HepG2 (cell line): ENCODE results near the gene HYAL2. TPM values are rescaled to one million over a fixed set of nuclear protein-coding genes. Genes with fewer than 3 reads are reported as not detected.
A peak's percentile ranks its signal among the peaks of the same experiment; 100 is the strongest.

Source experiments
- EHMT2 ChIP-seq: fragments of 200-600 bp; sonication (generic); IDR thresholded peaks from 2 replicates; pipeline ENCODE4 v1.7.0; 2017; ENCODE audit warnings: antibody characterized with exemption, low read depth, low read length, borderline replicate concordance
- KDM2A ChIP-seq: sonication (generic); formaldehyde crosslinking; IDR thresholded peaks from 2 replicates; pipeline ENCODE4 v1.4.0; 2020; ENCODE audit warnings: low read depth, missing genetic modification reagents, borderline replicate concordance
- MTF2 ChIP-seq: sonication (generic); formaldehyde crosslinking; IDR thresholded peaks from 2 replicates; pipeline ENCODE4 v1.5.0; 2020; ENCODE audit warnings: missing genetic modification reagents, borderline replicate concordance
- NKX3-1 ChIP-seq: sonication (generic); formaldehyde crosslinking; IDR thresholded peaks from 2 replicates; pipeline ENCODE4 v1.5.0; 2020; ENCODE audit warnings: missing genetic modification reagents
- NR3C1 ChIP-seq: sonication (generic); formaldehyde crosslinking; IDR thresholded peaks from 2 replicates; pipeline ENCODE4 v1.4.0; 2020; ENCODE audit warnings: missing genetic modification reagents
- PHF21A ChIP-seq: sonication (generic); formaldehyde crosslinking; IDR thresholded peaks from 2 replicates; pipeline ENCODE4 v1.5.0; 2020; ENCODE audit warnings: mild to moderate bottlenecking, missing genetic modification reagents
- SAP130 ChIP-seq: IDR thresholded peaks from 2 replicates; pipeline ENCODE4 v1.6.1; 2016; ENCODE audit warnings: low read depth
- SOX13 ChIP-seq, 3 experiments: fragments of 450-650 bp in 1 of 3; sonication (generic) in 1 of 3; formaldehyde crosslinking in 1 of 3; IDR thresholded peaks in 2 of 3; conservative IDR thresholded peaks in 1 of 3; 2 replicates each; pipeline versions ENCODE4 v1.5.0 to v1.6.1; 2016 to 2020; ENCODE audit warnings: antibody characterized with exemption in 1 of 3, mild to moderate bottlenecking in 1 of 3, missing compliant biosample characterization in 1 of 3, missing genetic modification reagents in 1 of 3, moderate library complexity in 1 of 3
- ZC3H4 ChIP-seq: sonication (generic); formaldehyde crosslinking; IDR thresholded peaks from 2 replicates; pipeline ENCODE4 v1.4.0; 2020; ENCODE audit warnings: missing genetic modification reagents, borderline replicate concordance
- ZNF17 ChIP-seq: sonication (generic); formaldehyde crosslinking; IDR thresholded peaks from 2 replicates; pipeline ENCODE4 v1.5.0; 2020; ENCODE audit warnings: mild to moderate bottlenecking, missing genetic modification reagents
- ZNF709 ChIP-seq: sonication (generic); formaldehyde crosslinking; IDR thresholded peaks from 2 replicates; pipeline ENCODE4 v1.5.0; 2020; ENCODE audit warnings: mild to moderate bottlenecking, missing genetic modification reagents
- polyA plus RNA-seq, 8 experiments: library from polyadenylated mRNA; depleted of rRNA in 3 of 8; stranded (reverse) in 7 of 8; unstranded in 1 of 8; fragments of >200 nt; fragmentation: Illumina TruSeq in 4 of 8; extraction: Trizol in 4 of 8; gene quantifications; 2 replicates each; pipeline versions ENCODE4 v1.2.1 to v1.2.3, GENCODE V29; 2011 to 2016; ENCODE audit warnings: low read depth in 4 of 8, missing spikeins in 1 of 8, mixed read lengths in 1 of 8; ENCODE audit not compliant: insufficient read depth in 1 of 8
- total RNA-seq, 5 experiments: library from RNA; depleted of rRNA; stranded (reverse); fragments of >200 nt; fragmentation: Illumina TruSeq; extraction: Trizol; gene quantifications; 2 replicates each; pipeline ENCODE4 v1.2.3, GENCODE V29; 2016; ENCODE audit warnings: low read depth in 1 of 5
- TF ChIP-seq, protein P1 (sequence below), 2 experiments: fragments of 450-650 bp in 1 of 2; sonication (generic) in 1 of 2; formaldehyde crosslinking in 1 of 2; IDR thresholded peaks; 2 replicates each; pipeline versions ENCODE4 v1.6.1 to v1.8.0; 2016 to 2022; ENCODE audit warnings: antibody characterized with exemption in 1 of 2, mild to moderate bottlenecking in 1 of 2, missing genetic modification reagents in 1 of 2
- TF ChIP-seq, protein P2 (sequence below): sonication (generic); formaldehyde crosslinking; IDR thresholded peaks from 2 replicates; pipeline ENCODE4 v1.5.1; 2020; ENCODE audit warnings: mild to moderate bottlenecking, missing genetic modification reagents
- TF ChIP-seq, protein P3 (sequence below): sonication (generic); formaldehyde crosslinking; IDR thresholded peaks from 2 replicates; pipeline ENCODE4 v1.4.0; 2020; ENCODE audit warnings: missing genetic modification reagents

Gene HYAL2
- total and polyA plus RNA-seq, 2 of the 13 experiments (the other 11 are each of a cell fraction or from before 2014, with no cell fraction given) = 76.2 to 102 TPM

DNA sequence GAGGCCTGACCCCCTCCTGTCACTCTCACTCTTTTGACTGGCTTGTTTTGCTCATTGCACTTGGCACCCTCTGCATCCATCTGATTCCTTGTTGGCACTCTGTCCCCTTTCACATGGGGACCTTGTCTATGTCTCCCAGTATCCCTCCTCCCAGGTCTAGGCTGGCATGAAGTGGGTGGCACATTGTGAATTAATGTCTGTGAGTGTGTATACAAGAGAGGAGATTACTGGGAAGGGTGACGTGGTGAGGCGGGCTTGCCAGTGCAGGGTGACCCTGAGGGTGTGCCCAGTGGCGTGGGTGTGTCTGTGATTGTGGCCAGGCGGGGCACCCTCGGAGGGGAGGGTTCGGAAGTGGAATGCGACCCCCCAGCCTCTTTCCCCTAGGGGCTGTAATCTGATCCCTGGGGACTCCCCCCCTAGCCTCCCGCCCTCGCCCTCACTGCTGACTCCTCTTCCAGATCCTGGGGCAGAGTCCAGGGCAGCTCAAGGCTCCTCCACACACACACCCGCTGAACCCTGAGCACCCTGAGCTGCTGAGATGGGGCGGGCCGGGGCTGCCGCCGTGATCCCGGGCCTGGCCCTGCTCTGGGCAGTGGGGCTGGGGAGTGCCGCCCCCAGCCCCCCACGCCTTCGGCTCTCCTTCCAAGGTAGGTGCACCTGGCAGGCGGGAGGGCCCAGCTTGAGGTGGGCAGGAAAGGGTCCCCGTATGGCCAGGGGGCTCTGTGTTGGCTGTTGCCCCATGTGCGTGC lies 53.7 kb downstream of the HYAL2 start, which contains the start of gene SEMA3B (continued):
- TF ChIP-seq, protein P1, sequence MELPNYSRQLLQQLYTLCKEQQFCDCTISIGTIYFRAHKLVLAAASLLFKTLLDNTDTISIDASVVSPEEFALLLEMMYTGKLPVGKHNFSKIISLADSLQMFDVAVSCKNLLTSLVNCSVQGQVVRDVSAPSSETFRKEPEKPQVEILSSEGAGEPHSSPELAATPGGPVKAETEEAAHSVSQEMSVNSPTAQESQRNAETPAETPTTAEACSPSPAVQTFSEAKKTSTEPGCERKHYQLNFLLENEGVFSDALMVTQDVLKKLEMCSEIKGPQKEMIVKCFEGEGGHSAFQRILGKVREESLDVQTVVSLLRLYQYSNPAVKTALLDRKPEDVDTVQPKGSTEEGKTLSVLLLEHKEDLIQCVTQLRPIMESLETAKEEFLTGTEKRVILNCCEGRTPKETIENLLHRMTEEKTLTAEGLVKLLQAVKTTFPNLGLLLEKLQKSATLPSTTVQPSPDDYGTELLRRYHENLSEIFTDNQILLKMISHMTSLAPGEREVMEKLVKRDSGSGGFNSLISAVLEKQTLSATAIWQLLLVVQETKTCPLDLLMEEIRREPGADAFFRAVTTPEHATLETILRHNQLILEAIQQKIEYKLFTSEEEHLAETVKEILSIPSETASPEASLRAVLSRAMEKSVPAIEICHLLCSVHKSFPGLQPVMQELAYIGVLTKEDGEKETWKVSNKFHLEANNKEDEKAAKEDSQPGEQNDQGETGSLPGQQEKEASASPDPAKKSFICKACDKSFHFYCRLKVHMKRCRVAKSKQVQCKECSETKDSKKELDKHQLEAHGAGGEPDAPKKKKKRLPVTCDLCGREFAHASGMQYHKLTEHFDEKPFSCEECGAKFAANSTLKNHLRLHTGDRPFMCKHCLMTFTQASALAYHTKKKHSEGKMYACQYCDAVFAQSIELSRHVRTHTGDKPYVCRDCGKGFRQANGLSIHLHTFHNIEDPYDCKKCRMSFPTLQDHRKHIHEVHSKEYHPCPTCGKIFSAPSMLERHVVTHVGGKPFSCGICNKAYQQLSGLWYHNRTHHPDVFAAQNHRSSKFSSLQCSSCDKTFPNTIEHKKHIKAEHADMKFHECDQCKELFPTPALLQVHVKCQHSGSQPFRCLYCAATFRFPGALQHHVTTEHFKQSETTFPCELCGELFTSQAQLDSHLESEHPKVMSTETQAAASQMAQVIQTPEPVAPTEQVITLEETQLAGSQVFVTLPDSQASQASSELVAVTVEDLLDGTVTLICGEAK (IDR thresholded peaks at IDR 0.05) = no peak
- TF ChIP-seq, protein P1 (CRISPR knock-in tag; IDR thresholded peaks at IDR 0.05) = no peak
- peak; percentile 15; the same call in 1 of the 2 replicates for TF ChIP-seq KDM2A (CRISPR knock-in tag)
- no peak for TF ChIP-seq ZNF17
- no peak for TF ChIP-seq NKX3-1 (CRISPR knock-in tag)
- TF ChIP-seq ZC3H4 = 0 out of 2 replicates have a peak, but pooled peaks have one; percentile 15
- TF ChIP-seq NR3C1 (CRISPR knock-in tag) = no peak
- no peak for TF ChIP-seq ZNF709 (CRISPR knock-in tag)
- TF ChIP-seq PHF21A (CRISPR knock-in tag) = peak; percentile 72
- TF ChIP-seq EHMT2 = no peak
- TF ChIP-seq SAP130 (CRISPR knock-in tag) = peak; percentile 75
- TF ChIP-seq, protein P2, sequence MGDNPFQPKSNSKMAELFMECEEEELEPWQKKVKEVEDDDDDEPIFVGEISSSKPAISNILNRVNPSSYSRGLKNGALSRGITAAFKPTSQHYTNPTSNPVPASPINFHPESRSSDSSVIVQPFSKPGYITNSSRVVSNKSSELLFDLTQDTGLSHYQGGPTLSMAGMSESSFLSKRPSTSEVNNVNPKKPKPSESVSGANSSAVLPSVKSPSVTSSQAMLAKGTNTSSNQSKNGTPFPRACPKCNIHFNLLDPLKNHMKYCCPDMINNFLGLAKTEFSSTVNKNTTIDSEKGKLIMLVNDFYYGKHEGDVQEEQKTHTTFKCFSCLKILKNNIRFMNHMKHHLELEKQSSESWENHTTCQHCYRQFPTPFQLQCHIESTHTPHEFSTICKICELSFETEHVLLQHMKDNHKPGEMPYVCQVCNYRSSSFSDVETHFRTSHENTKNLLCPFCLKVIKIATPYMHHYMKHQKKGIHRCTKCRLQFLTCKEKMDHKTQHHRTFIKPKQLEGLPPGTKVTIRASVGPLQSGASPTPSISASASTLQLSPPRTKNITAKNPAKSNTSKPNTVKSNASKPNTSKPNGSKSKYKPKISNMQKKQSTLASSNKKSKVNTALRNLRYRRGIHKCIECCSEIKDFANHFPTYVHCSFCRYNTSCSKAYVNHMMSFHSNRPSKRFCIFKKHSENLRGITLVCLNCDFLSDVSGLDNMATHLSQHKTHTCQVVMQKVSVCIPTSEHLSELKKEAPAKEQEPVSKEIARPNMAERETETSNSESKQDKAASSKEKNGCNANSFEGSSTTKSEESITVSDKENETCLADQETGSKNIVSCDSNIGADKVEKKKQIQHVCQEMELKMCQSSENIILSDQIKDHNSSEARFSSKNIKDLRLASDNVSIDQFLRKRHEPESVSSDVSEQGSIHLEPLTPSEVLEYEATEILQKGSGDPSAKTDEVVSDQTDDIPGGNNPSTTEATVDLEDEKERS (CRISPR knock-in tag) = no peak
- no peak for TF ChIP-seq MTF2 (CRISPR knock-in tag)
- TF ChIP-seq SOX13 (IDR thresholded peaks at IDR 0.05) = no peak
- TF ChIP-seq SOX13 (CRISPR knock-in tag; conservative IDR thresholded peaks at IDR 0.05 in 1 of 2, IDR thresholded peaks at IDR 0.05 in 1 of 2) = peak in 1 of 2 experiments; percentile 26; a peak in 1 of 4 replicates
- TF ChIP-seq, protein P3, sequence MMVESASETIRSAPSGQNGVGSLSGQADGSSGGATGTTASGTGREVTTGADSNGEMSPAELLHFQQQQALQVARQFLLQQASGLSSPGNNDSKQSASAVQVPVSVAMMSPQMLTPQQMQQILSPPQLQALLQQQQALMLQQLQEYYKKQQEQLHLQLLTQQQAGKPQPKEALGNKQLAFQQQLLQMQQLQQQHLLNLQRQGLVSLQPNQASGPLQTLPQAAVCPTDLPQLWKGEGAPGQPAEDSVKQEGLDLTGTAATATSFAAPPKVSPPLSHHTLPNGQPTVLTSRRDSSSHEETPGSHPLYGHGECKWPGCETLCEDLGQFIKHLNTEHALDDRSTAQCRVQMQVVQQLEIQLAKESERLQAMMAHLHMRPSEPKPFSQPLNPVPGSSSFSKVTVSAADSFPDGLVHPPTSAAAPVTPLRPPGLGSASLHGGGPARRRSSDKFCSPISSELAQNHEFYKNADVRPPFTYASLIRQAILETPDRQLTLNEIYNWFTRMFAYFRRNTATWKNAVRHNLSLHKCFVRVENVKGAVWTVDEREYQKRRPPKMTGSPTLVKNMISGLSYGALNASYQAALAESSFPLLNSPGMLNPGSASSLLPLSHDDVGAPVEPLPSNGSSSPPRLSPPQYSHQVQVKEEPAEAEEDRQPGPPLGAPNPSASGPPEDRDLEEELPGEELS (CRISPR knock-in tag) = peak; percentile 23
